GM18508 (cell line): ENCODE measurements around the gene CENPE.
A peak's percentile ranks its signal among the peaks of the same experiment; 100 is the strongest.
"Not testable (repeated sequence)": the region's sequence is repeated elsewhere in the genome, so short reads cannot be mapped to it uniquely, and the experiment has no call there.

Experiments
- ATAC-seq: cut with Tn5 transposase; IDR thresholded peaks from one replicate; pipeline ENCODE4 v1.9.1; 2021; ENCODE audit warnings: moderate number of reproducible peaks; ENCODE audit not compliant: insufficient read depth, unreplicated experiment

Gene CENPE

GRCh38 chr4:103198111-103198765 lies at the start of gene CENPE:
Gene CENPE (minus strand): TSS chr4:103198343. CDS start chr4:103198319, 24 bp downstream.
- ATAC-seq = peak; percentile 84

GRCh38 chr4:103244251-103244650 lies 46.1 kb upstream of the CENPE start:
- ATAC-seq = no peak

GRCh38 chr4:103230938-103231337 lies 32.8 kb upstream of the CENPE start:
- not testable (repeated sequence) for ATAC-seq

GRCh38 chr4:103223556-103223955 lies 25.4 kb upstream of the CENPE start:
- not testable (repeated sequence) for ATAC-seq

- ATAC-seq = no peak
These were observed 9.5 kb upstream of the CENPE start for GRCh38 chr4:103207673-103208072.

- no peak for ATAC-seq
These were observed 6.0 kb upstream of the CENPE start for GRCh38 chr4:103204111-103204510.

- ATAC-seq = no peak
These were observed 3.6 kb upstream of the CENPE start for GRCh38 chr4:103201724-103202123.

GRCh38 chr4:103201253-103201652 lies 3.1 kb upstream of the CENPE start:
- no peak for ATAC-seq

- ATAC-seq = no peak
These were observed 866 bp upstream of the CENPE start for GRCh38 chr4:103199009-103199408.

- peak; percentile 27 for ATAC-seq
These were observed 405 bp downstream of the CENPE start for GRCh38 chr4:103197765-103198110.

GRCh38 chr4:103193457-103193856 lies 4.7 kb downstream of the CENPE start:
- ATAC-seq = no peak

GRCh38 chr4:103171006-103171405 lies 27.1 kb downstream of the CENPE start:
- ATAC-seq = no peak

GRCh38 chr4:103169750-103170149 lies 28.4 kb downstream of the CENPE start:
- ATAC-seq = not testable (repeated sequence)

- no peak for ATAC-seq
These were observed 29.1 kb downstream of the CENPE start for GRCh38 chr4:103168993-103169392.

- ATAC-seq = no peak
These were observed 36.0 kb downstream of the CENPE start for GRCh38 chr4:103162176-103162575.

GRCh38 chr4:103158760-103159159 lies 39.4 kb downstream of the CENPE start:
- no peak for ATAC-seq

GRCh38 chr4:103156106-103156505 lies 42.0 kb downstream of the CENPE start:
- ATAC-seq = no peak

GRCh38 chr4:103152381-103152780 lies 45.8 kb downstream of the CENPE start:
- ATAC-seq = no peak

- no peak for ATAC-seq
These were observed 47.5 kb downstream of the CENPE start for GRCh38 chr4:103150677-103151076.

- no peak for ATAC-seq
These were observed 53.2 kb downstream of the CENPE start for GRCh38 chr4:103144926-103145325.

GRCh38 chr4:103137446-103137827 lies 60.7 kb downstream of the CENPE start:
- ATAC-seq = no peak

- no peak for ATAC-seq
These were observed 61.3 kb downstream of the CENPE start for GRCh38 chr4:103136671-103137445.
